Measurements from ENCODE around the gene CHST11.

- TF ChIP-seq POLR2A (IDR thresholded peaks at IDR 0.05): no peak
- no peak for TF ChIP-seq CTCF (IDR thresholded peaks at IDR 0.05)
Observed at GRCh38 chr12:104410326-104410725, 46.4 kb upstream of the CHST11 start.
